Activated CD8-positive, alpha-beta memory T cell treated with anti-CD3 and anti-CD28 coated beads, Interleukin-2, amount 50 U/mL, for 4 hours (primary cell): ENCODE measurements around the gene C10orf105.
A peak's percentile ranks its signal among the peaks of the same experiment; 100 is the strongest.

Experiments
- DNase-seq: peaks from one replicate; pipeline ENCODE4 v3.0.0-alpha.2; 2020

C10orf105 gene

GRCh38 chr10:71751515-71752224 is 32.1 kb upstream of the C10orf105 start:
- DNase-seq = no peak

- no peak for DNase-seq
Measured at GRCh38 chr10:71750986-71751385, 31.4 kb upstream of the C10orf105 start.

DNA sequence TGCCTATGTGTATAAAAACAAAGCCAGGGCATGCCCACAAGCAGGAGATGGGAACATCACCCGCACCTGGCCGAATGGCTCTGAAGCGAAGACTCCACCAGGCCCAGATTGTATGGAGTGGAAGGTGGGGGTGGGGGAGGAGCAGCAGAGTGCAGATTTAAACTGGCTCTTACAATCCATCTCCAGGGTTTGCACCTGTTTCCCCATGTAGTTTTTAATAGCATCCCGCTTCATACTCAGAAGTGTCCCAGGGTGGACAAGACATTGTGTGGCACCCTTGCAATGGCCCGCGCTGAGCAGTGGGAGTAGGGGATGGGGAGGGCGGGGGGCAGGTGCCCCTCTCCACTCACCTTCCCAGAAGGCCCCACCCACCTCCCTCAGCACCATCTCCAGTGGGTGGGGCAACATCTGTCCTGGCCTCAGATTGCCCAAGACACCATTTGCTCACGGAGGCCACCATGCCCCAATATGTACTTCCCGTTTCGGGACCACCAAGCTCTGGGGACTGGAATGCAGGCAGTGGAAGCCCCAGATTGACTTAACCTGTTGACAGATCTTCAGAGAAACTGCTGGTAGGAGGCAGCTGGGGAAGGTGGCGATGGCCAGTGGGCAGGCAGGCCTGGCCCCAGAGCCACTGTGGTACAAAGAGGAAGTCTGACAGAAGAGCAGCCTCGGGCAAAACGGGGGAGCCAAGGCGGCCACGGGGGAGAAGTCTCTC is 30.7 kb upstream of the C10orf105 start:
- DNase-seq = no peak

DNA sequence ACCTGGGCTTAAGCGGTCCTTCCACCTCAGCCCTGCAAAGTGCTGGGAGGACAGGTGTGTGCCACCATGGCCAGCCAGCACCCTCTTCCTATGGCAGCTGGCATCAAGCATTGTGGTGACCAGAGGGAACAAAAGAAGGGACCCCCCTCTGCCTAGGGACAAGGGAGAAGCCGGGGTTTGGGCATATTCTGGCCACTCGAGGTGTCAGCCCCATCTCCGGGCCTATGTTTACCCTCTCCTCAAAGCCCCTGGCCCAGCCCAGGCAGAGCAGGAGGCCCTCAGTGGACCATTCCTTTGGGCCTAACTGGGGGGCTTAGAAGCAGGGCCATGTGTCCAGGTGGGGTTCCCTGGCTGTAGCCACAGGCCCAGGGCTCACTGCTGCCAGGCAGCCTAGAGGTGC is 29.8 kb upstream of the C10orf105 start:
- no peak for DNase-seq

DNA sequence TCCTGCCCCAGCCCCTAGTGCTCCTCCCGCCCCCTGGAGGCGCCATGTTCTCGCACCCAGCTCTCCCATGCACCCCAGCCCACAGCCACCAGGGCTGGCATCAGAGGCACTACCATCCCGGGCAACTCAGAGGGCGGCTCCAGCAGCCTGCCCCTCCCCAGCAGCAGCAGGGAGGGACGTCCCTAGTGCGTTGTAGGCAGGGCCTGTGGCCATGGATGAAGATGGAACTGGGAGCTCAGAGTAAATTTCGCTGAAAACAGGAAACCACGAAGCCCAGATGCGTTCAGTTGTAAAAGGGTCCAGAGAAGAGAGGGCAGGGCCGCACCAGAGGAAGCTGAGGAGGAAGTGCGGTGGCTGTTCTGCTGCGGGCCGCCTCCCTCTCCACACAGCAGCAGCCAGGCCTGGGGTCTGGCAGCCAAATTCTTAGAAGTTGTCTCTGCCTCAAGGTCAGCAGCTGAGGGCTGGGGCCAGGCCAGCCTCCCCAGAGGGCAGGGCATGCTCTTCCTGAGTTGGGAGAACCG is 29.2 kb upstream of the C10orf105 start:
- DNase-seq = peak; percentile 58

DNA sequence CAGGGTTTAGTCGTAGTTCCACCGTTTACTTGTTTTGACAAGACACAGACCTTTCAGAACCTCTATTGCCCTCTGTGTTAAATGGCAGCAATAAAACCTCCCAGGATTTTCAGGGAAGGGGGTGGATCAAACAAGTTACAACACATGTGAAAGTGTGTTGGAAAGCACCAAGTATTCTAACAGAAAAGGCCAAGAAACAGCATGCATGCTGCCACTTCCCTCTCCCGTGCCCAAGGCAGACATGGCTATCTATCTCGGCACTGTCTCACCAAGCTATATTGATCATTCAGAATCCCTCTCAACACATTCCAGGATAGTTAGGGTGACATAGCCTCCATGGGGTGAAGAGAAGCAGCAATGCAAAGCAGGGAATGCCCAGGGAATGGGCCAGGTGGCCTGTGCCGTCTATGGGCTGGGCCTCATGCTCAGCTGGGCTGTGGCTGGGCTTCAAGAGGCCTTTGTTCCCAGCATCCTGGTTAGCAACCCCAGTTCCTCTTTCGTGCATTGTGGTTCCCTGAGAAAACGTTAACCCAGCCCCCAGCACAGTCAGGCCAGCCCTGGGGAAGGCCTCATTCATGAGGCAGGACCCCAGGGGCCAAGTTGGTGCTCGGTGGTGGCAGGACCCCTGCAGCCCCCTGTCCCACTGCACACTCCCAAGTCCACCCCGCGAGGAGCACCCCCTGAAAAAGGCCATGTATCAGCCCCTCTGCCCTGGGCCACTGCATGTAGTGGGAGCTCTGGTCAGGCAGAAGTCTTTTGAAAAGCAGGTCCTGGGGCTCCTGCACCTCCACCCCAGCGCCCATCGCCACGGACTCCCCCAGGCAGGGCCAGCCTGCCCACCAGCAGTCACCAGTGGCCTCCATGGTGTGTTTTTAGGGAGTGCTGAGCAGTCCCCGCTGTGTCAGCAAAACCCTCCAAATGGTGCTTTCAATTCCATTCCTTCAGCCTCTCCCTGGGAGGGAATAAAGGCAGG is 28.3 kb upstream of the C10orf105 start:
- no peak for DNase-seq

- DNase-seq = no peak
Measured at GRCh38 chr10:71747039-71747531, 27.5 kb upstream of the C10orf105 start.

DNA sequence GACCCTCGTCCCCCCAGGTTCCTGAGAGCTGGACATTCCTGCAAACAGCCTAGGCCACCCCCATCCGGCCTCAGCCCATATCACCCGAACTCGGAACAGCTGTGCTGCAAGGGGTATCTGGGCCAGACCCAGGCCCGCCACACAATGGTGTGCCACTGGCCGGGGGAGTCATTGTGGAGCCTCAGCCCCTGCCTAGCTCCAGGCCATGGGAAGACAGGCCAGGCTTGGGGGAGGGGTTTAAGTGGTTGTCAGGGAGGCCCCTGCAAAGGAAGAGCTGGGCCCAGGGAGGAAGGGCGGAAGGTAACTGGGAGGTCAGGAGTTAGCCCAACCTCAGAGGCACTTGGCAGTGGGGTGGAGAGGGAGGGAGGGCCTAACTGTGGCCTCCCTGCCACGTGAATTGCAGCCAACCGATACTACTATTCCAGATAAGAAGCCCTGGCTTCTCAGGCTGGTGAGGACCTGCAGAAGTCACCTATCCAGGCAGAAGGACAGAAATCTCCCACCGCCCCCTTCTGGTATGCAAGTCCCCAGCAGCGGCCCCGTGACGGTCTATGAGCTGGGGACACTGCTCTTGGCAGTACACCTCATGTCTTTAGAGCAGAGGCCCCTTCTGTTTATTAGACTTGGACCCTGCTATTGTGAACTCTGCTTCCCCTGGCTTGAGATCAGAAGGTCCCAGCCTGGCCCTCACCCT is 26.9 kb upstream of the C10orf105 start:
- no peak for DNase-seq

DNA sequence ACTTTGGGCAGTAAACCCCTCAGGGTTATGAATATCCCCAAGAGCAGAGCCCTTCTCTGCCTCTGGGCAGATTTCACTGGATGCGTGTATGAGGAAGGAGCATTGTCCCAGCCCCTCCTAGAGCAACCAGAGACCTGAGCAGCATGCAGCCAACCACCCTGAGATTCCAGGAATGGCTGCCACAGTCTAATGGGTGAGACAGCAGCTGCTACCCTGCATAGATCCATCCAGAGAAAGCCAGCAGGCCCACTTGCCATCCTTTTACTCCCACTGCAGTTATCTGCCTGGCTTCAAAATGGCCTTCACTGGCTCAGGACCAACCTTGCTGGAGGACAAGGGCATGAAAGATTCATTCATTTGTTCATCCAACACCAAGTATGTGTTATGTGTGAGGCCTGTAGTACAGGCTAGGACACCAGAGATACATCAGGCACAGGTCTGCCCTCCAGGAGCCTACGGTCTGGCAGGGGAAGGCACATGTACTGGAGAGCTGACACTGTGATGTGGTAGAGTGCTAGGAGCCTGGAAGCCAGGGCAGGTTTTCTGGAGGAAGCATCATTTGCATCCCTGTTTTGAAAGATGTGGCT is 26.2 kb upstream of the C10orf105 start:
- no peak for DNase-seq

DNA sequence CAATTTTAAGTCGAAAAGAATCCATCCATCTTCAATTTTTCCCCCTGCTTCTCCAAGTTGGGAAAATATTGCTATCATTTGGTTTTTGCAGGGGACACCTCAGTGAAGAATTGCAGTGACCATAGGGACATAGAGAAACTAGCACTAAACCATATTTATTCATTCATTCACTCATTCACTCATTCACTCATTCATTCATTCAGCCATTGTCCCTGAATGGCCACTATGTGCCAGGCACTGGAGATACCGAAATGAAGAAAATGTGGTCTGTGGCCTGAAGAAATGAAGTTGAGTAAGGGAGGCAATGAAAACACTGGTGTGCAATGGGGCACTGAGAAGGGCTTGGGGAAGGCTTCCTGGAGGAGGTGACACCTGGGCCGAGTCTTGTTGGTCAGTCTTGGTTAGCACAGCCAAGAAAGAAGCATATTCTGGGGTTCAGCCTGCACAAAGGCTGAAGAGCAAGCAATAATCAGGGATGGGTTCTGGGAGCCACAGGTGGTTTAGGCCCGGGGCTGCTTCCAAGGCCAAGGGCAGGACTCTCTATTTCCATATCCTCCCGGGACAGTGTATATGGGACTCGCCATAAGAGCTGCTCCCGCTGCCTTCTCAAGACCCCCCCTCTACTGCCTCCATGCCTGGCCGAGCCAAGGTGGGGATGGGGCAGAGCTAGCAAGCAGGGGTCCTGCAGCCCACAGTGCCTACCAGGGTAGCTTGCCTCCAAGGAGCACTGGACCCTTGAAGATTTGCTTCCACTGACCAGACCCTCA is 25.5 kb upstream of the C10orf105 start:
- DNase-seq = no peak

GRCh38 chr10:71743866-71744265 is 24.3 kb upstream of the C10orf105 start:
- no peak for DNase-seq

DNA sequence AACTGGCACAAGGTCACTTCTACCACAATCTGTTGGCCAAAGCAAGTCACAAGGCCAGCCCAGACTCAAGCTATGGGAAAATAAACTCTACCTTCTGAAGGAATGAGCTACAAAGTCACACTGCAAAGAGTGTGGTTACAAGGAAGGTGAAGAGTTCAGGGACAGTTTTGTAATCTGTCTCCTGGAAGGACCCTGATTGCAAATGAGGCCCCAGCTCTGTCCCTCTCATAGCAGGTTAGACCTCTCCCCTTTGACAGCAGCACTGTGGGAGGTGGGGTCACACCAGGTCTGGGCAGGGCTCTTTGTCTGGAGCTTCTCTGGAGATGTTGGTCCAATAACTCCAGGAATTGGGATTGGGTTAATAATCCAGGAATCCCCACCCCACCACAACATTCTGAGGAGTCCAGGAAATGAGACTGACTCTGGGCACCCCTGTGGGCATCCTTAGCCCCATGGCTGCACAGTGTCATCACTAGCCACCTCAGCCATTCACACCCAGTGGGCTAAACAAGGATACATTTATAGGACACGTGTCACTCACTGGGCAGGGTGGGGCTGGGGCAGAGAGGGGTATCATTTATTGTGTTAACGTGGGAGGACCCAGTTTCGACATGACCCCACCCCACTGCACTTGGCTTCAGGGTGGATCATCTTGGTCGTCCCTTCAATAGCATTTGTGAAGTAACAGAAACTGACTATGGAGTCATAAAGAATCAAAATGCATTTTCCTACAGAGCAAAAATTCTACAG is 23.7 kb upstream of the C10orf105 start:
- no peak for DNase-seq

DNA sequence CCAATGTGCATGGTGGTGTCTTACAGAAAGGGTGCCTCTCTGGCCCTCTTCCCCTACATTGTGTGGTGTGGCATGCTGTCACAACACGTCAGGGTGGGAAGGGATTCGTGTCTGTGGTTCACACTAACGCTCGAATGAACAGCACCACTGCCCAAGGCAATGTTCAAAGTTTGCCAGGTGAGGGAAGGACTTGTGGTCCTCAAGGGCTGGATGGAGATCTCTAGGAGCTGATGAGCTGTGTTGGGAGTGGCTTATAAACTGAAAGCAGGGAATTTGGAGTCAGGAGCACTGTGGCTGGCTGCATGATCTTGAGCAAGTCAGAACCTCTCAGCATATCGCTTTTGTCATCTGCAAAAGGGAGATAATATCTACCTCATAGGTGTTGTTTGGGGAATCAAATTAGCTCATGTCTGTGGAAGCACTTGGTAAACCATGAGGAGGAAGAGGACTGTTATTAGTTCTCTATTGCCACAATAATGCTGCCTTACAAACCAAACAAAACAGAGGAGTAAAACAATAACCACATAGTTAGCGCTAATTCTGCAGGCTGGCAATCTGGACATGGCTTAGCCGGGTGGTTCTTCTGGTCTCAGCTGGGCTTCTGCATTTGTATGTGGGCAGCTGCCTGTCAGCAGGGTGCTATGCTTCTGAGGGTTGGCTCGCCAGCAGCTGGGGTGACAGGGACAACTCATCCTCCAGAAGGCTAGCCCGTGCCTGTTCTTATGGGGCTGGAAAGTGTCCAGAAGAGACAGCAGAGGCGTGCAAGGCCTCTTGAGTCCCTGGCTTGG is 22.9 kb upstream of the C10orf105 start:
- DNase-seq = no peak

DNA sequence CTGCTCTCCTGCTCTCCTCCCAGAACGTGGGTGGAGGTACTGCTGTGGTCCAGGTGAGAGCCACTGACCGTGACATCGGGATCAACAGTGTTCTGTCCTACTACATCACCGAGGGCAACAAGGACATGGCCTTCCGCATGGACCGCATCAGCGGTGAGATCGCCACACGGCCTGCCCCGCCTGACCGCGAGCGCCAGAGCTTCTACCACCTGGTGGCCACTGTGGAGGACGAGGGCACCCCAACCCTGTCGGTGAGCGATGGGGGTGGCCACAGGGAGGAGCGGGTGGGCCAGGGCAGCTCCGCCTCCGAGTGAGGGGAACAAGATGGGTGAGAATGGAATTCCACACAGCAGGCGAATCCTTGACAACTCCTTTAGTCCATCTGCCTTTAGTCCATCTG is 22.1 kb upstream of the C10orf105 start:
- no peak for DNase-seq

GRCh38 chr10:71741029-71741428 is 21.5 kb upstream of the C10orf105 start:
- DNase-seq = no peak

- DNase-seq = no peak
Measured at GRCh38 chr10:71740069-71740653, 20.6 kb upstream of the C10orf105 start.

GRCh38 chr10:71739358-71739900 is 19.9 kb upstream of the C10orf105 start:
- no peak for DNase-seq

DNA sequence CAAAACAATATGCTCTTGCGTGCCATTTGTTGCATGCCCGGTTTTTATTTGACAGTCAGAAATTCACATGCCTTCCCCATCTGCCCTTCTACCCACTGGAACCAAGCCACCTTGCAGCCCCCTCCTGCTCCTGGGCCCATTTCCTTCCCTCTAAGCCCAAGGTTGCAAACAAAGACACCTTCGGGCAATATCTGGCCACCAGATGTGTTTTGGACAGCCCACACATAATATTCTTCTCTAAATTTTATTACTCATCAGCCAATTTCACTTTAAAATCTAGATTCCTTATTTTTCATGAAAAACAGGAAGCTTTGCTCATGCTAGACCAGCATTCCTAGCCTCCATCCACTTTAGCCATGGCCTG is 18.2 kb upstream of the C10orf105 start:
- no peak for DNase-seq
